Karpas-422 (cell line): ENCODE data around the gene TCEA2. TPM values are rescaled to one million over a fixed set of nuclear protein-coding genes. Genes with fewer than 3 reads are reported as not detected.
A peak's percentile ranks its signal among the peaks of the same experiment; 100 is the strongest.
"Not testable (repeated sequence)": the region's sequence is repeated elsewhere in the genome, so short reads cannot be mapped to it uniquely, and the experiment has no call there.

Experiments used
- DNase-seq: peaks from one replicate; pipeline ENCODE4 v3.0.0-alpha.2; 2015
- H2AFZ ChIP-seq: fragments of 200-600 bp; sonication (generic); 2 replicates; pipeline ENCODE4 v1.6.1; 2014; ENCODE audit warnings: antibody characterized with exemption, low read length, mixed read lengths
- H3K27ac ChIP-seq: fragments of 200-600 bp; sonication (generic); 2 replicates; pipeline ENCODE4 v1.5.1; 2014; ENCODE audit warnings: mild to moderate bottlenecking, low read length, moderate library complexity
- H3K27me3 ChIP-seq: fragments of 200-600 bp; sonication (generic); 2 replicates; pipeline ENCODE4 v1.6.1; 2014; ENCODE audit warnings: low read length, mixed read lengths
- H3K36me3 ChIP-seq: fragments of 200-600 bp; sonication (generic); 2 replicates; pipeline ENCODE4 v1.6.1; 2014; ENCODE audit warnings: low read length, mixed read lengths; ENCODE audit not compliant: insufficient read depth
- H3K4me1 ChIP-seq: fragments of 200-600 bp; sonication (generic); 2 replicates; pipeline ENCODE4 v1.6.1; 2014; ENCODE audit warnings: mild to moderate bottlenecking, low read length, mixed read lengths
- H3K4me2 ChIP-seq: fragments of 200-600 bp; sonication (generic); 2 replicates; pipeline ENCODE4 v1.6.1; 2014; ENCODE audit warnings: low read length, low read depth, mild to moderate bottlenecking; ENCODE audit not compliant: poor library complexity, severe bottlenecking
- H3K4me3 ChIP-seq: fragments of 200-600 bp; sonication (generic); 2 replicates; pipeline ENCODE4 v1.5.1; 2014; ENCODE audit warnings: mild to moderate bottlenecking, antibody characterized with exemption, low read length, mixed read lengths
- H3K79me2 ChIP-seq: fragments of 200-600 bp; sonication (generic); 2 replicates; pipeline ENCODE4 v1.6.1; 2014; ENCODE audit warnings: mild to moderate bottlenecking, low read length, mixed read lengths
- H3K9ac ChIP-seq: fragments of 200-600 bp; sonication (generic); 2 replicates; pipeline ENCODE4 v1.6.0; 2014; ENCODE audit warnings: low read length
- H3K9me2 ChIP-seq: fragments of 200-600 bp; sonication (generic), shearing (Covaris generic); replicated peaks from 2 replicates; pipeline ENCODE4 v1.6.0; 2014; ENCODE audit warnings: mild to moderate bottlenecking, low read length, moderate library complexity; ENCODE audit not compliant: insufficient read depth
- H3K9me3 ChIP-seq: fragments of 300-700, 200-600 bp; sonication (generic); 2 replicates; pipeline ENCODE4 v1.6.1; 2014; ENCODE audit warnings: low read length, mixed read lengths
- H4K20me1 ChIP-seq: fragments of 200-600 bp; sonication (generic); 2 replicates; pipeline ENCODE4 v1.6.1; 2014; ENCODE audit warnings: mild to moderate bottlenecking, antibody characterized with exemption, low read length, low read depth; ENCODE audit not compliant: insufficient read depth
- total RNA-seq: library from RNA; depleted of rRNA; stranded (reverse); fragments of >200 nt; shearing (Covaris generic); gene quantifications from 2 replicates; pipeline ENCODE4 v1.2.3, GENCODE V29; 2014; ENCODE audit warnings: low replicate concordance

TCEA2 gene
- total RNA-seq, 1 experiment from 2014 or later, result 124 TPM

- Histone ChIP-seq H3K4me2 (peak within 1 kb of the TSS; percentile 73), H3K9me3 (peaks cover 4% of the 10 kb centered on the region; the same call in 1 of the 2 replicates), H3K27me3 (no peaks in the 10 kb centered on the region), H3K36me3 (peaks cover 7% of the 10 kb centered on the region; the same call in 1 of the 2 replicates), H3K4me3 (peak within 1 kb of the TSS; percentile 80), H3K9ac (peak within 1 kb of the TSS; percentile 99), H3K27ac (peak within 1 kb of the TSS; percentile 92), H3K9me2 (no peaks in the 10 kb centered on the region), H3K79me2 (peaks cover 16% of the 10 kb centered on the region; the same call in 1 of the 2 replicates), H2AFZ (no peak within 1 kb of the TSS), H4K20me1 (peaks cover 14% of the 10 kb centered on the region; the same call in 1 of the 2 replicates), H3K4me1 (peaks cover 30% of the 10 kb centered on the region)
- no peak for DNase-seq
These were observed 21.0 kb downstream of the TCEA2 start, which contains the start of gene LKAAEAR1 for GRCh38 chr20:64083804-64084684. Gene LKAAEAR1, minus strand, starts transcription at chr20:64084398. Its CDS starts 179 bp downstream, at chr20:64084219.

GRCh38 chr20:64084685-64085152 lies 21.7 kb downstream of the TCEA2 start:
- peaks cover 21% of the 10 kb centered on the region; the same call in 1 of the 2 replicates for H4K20me1 ChIP-seq
- H3K79me2 ChIP-seq, result peaks cover 16% of the 10 kb centered on the region; the same call in 1 of the 2 replicates
- H3K4me1 ChIP-seq, result peaks cover 33% of the 10 kb centered on the region
- H3K9ac ChIP-seq, result no peak overlapping the region
- H3K4me2 ChIP-seq, result no peak overlapping the region
- no peak overlapping the region for H3K27ac ChIP-seq
- no peaks in the 10 kb centered on the region for H3K9me2 ChIP-seq
- H2AFZ ChIP-seq, result no peak overlapping the region
- peaks cover 4% of the 10 kb centered on the region; the same call in 1 of the 2 replicates for H3K9me3 ChIP-seq
- DNase-seq, result no peak
- no peak overlapping the region for H3K4me3 ChIP-seq
- H3K27me3 ChIP-seq, result no peaks in the 10 kb centered on the region
- H3K36me3 ChIP-seq, result peaks cover 7% of the 10 kb centered on the region; the same call in 1 of the 2 replicates

GRCh38 chr20:64086801-64087200 lies 23.8 kb downstream of the TCEA2 start:
- Histone ChIP-seq H3K9ac (no peak overlapping the region), H3K27me3 (no peaks in the 10 kb centered on the region), H3K4me3 (no peak overlapping the region), H3K4me1 (peaks cover 33% of the 10 kb centered on the region), H4K20me1 (peaks cover 28% of the 10 kb centered on the region; the same call in 1 of the 2 replicates), H3K9me3 (peaks cover 4% of the 10 kb centered on the region; the same call in 1 of the 2 replicates), H3K4me2 (no peak overlapping the region), H3K36me3 (peaks cover 7% of the 10 kb centered on the region; the same call in 1 of the 2 replicates), H2AFZ (no peak overlapping the region), H3K9me2 (no peaks in the 10 kb centered on the region), H3K27ac (no peak overlapping the region), H3K79me2 (peaks cover 7% of the 10 kb centered on the region; the same call in 1 of the 2 replicates)
- no peak for DNase-seq

GRCh38 chr20:64087226-64087825 lies 24.3 kb downstream of the TCEA2 start:
- Histone ChIP-seq H4K20me1 (peaks cover 28% of the 10 kb centered on the region; the same call in 1 of the 2 replicates), H3K4me1 (peaks cover 33% of the 10 kb centered on the region)
- not testable (repeated sequence) for H2AFZ ChIP-seq, DNase-seq, H3K9ac ChIP-seq, H3K9me2 ChIP-seq, H3K79me2 ChIP-seq, H3K4me3 ChIP-seq, H3K9me3 ChIP-seq, H3K4me2 ChIP-seq, H3K27ac ChIP-seq, H3K36me3 ChIP-seq, H3K27me3 ChIP-seq

- not testable (repeated sequence) for H3K9me2 ChIP-seq, H3K36me3 ChIP-seq, H3K9me3 ChIP-seq, DNase-seq, H3K4me2 ChIP-seq, H2AFZ ChIP-seq, H3K27ac ChIP-seq, H3K27me3 ChIP-seq, H3K4me3 ChIP-seq, H3K79me2 ChIP-seq, H3K9ac ChIP-seq
- Histone ChIP-seq H4K20me1 (peaks cover 28% of the 10 kb centered on the region; the same call in 1 of the 2 replicates), H3K4me1 (peaks cover 27% of the 10 kb centered on the region)
These were observed 25.6 kb downstream of the TCEA2 start for GRCh38 chr20:64088586-64088985.

GRCh38 chr20:64090165-64090564 lies 27.2 kb downstream of the TCEA2 start:
- Histone ChIP-seq H3K27ac (no peak overlapping the region), H3K4me2 (no peak overlapping the region), H3K36me3 (peaks cover 7% of the 10 kb centered on the region; the same call in 1 of the 2 replicates), H3K9me3 (peaks cover 4% of the 10 kb centered on the region; the same call in 1 of the 2 replicates), H2AFZ (no peak overlapping the region), H3K79me2 (peaks cover 4% of the 10 kb centered on the region; the same call in 1 of the 2 replicates), H4K20me1 (peaks cover 28% of the 10 kb centered on the region; the same call in 1 of the 2 replicates), H3K9me2 (no peaks in the 10 kb centered on the region), H3K9ac (no peak overlapping the region), H3K4me1 (peaks cover 27% of the 10 kb centered on the region), H3K4me3 (no peak overlapping the region), H3K27me3 (no peaks in the 10 kb centered on the region)
- DNase-seq, result peak; percentile 67

GRCh38 chr20:64091340-64091739 lies 28.3 kb downstream of the TCEA2 start:
- H3K4me1 ChIP-seq, result peaks cover 27% of the 10 kb centered on the region
- H3K79me2 ChIP-seq, result peaks cover 4% of the 10 kb centered on the region; the same call in 1 of the 2 replicates

More at GRCh38 chr20:64091340-64091739, 28.3 kb downstream of the TCEA2 start:
- Histone ChIP-seq H3K9ac (no peak overlapping the region), H3K27me3 (no peaks in the 10 kb centered on the region), H2AFZ (no peak overlapping the region), H3K9me3 (peaks cover 4% of the 10 kb centered on the region; the same call in 1 of the 2 replicates), H3K4me2 (no peak overlapping the region), H3K36me3 (peaks cover 15% of the 10 kb centered on the region), H3K4me3 (no peak overlapping the region), H3K27ac (no peak overlapping the region), H3K9me2 (no peaks in the 10 kb centered on the region), H4K20me1 (peaks cover 28% of the 10 kb centered on the region; the same call in 1 of the 2 replicates)
- DNase-seq, result no peak
